HepG2 (cell line): ENCODE results near the gene GINS2. TPM values are rescaled to one million over a fixed set of nuclear protein-coding genes. Genes with fewer than 3 reads are reported as not detected.

Source experiments
- ARID5B ChIP-seq: IDR thresholded peaks from 2 replicates; pipeline ENCODE4 v1.4.0; 2020; ENCODE audit warnings: mild to moderate bottlenecking, missing genetic modification reagents
- ELF3 ChIP-seq: IDR thresholded peaks from 2 replicates; pipeline ENCODE4 v1.6.1; 2016; ENCODE audit warnings: missing genetic modification reagents, missing compliant biosample characterization
- FOXA3 ChIP-seq: IDR thresholded peaks from 2 replicates; pipeline ENCODE4 v1.6.1; 2016; ENCODE audit warnings: missing genetic modification reagents, missing compliant biosample characterization
- HIVEP1 ChIP-seq: sonication (generic); formaldehyde crosslinking; IDR thresholded peaks from 2 replicates; pipeline ENCODE4 v1.4.0; 2020; ENCODE audit warnings: mild to moderate bottlenecking, missing genetic modification reagents
- HMG20B ChIP-seq: conservative IDR thresholded peaks from 2 replicates; pipeline ENCODE4 v1.6.1; 2016; ENCODE audit warnings: missing genetic modification reagents, missing compliant biosample characterization
- MIXL1 ChIP-seq: IDR thresholded peaks from 2 replicates; pipeline ENCODE4 v1.6.1; 2016
- MLXIP ChIP-seq: sonication (generic); formaldehyde crosslinking; IDR thresholded peaks from 2 replicates; pipeline ENCODE4 v1.9.0; 2021; ENCODE audit warnings: missing genetic modification reagents, borderline replicate concordance
- MTA1 ChIP-seq: sonication (generic); formaldehyde crosslinking; IDR thresholded peaks from 2 replicates; pipeline ENCODE4 v1.4.0; 2020; ENCODE audit warnings: missing genetic modification reagents, mild to moderate bottlenecking, borderline replicate concordance
- MXD3 ChIP-seq: IDR thresholded peaks from 2 replicates; pipeline ENCODE4 v1.6.1; 2016; ENCODE audit warnings: mild to moderate bottlenecking, missing biosample characterization, missing genetic modification reagents
- PATZ1 ChIP-seq: sonication (generic); formaldehyde crosslinking; IDR thresholded peaks from 2 replicates; pipeline ENCODE4 v1.4.0; 2020; ENCODE audit warnings: missing genetic modification reagents
- PHF21A ChIP-seq: sonication (generic); formaldehyde crosslinking; IDR thresholded peaks from 2 replicates; pipeline ENCODE4 v1.5.0; 2020; ENCODE audit warnings: mild to moderate bottlenecking, missing genetic modification reagents
- PHF5A ChIP-seq: IDR thresholded peaks from one replicate; pipeline ENCODE4 v1.6.1; 2018; ENCODE audit warnings: low read depth, missing genetic modification reagents; ENCODE audit not compliant: unreplicated experiment
- RORA ChIP-seq: sonication (generic); formaldehyde crosslinking; IDR thresholded peaks from 2 replicates; pipeline ENCODE4 v1.5.0; 2020; ENCODE audit warnings: mild to moderate bottlenecking, missing genetic modification reagents, moderate library complexity
- SOX5 ChIP-seq: IDR thresholded peaks from 2 replicates; pipeline ENCODE4 v1.6.1; 2016; ENCODE audit warnings: borderline replicate concordance
- SP4 ChIP-seq: sonication (generic); formaldehyde crosslinking; IDR thresholded peaks from 2 replicates; pipeline ENCODE4 v1.8.1; 2023; ENCODE audit warnings: mild to moderate bottlenecking, missing genetic modification reagents
- ZMAT3 ChIP-seq: sonication (generic); formaldehyde crosslinking; conservative IDR thresholded peaks from 2 replicates; pipeline ENCODE4 v1.7.0; 2021; ENCODE audit warnings: missing genetic modification reagents
- ZNF3 ChIP-seq: IDR thresholded peaks from 2 replicates; pipeline ENCODE4 v1.7.0; 2017; ENCODE audit warnings: inconsistent platforms
- ZNF512 ChIP-seq: sonication (generic); formaldehyde crosslinking; IDR thresholded peaks from 2 replicates; pipeline ENCODE4 v1.4.0; 2020; ENCODE audit warnings: mild to moderate bottlenecking, missing genetic modification reagents
- ZNF616 ChIP-seq: sonication (generic); formaldehyde crosslinking; IDR thresholded peaks from 2 replicates; pipeline ENCODE4 v1.5.0; 2020; ENCODE audit warnings: low read depth, mild to moderate bottlenecking, missing genetic modification reagents
- polyA plus RNA-seq, 8 experiments: library from polyadenylated mRNA; depleted of rRNA in 3 of 8; stranded (reverse) in 7 of 8; unstranded in 1 of 8; fragments of >200 nt; fragmentation: Illumina TruSeq in 4 of 8; extraction: Trizol in 4 of 8; gene quantifications; 2 replicates each; pipeline versions ENCODE4 v1.2.1 to v1.2.3, GENCODE V29; 2011 to 2016; ENCODE audit warnings: low read depth in 4 of 8, missing spikeins in 1 of 8, mixed read lengths in 1 of 8; ENCODE audit not compliant: insufficient read depth in 1 of 8
- total RNA-seq, 5 experiments: library from RNA; depleted of rRNA; stranded (reverse); fragments of >200 nt; fragmentation: Illumina TruSeq; extraction: Trizol; gene quantifications; 2 replicates each; pipeline ENCODE4 v1.2.3, GENCODE V29; 2016; ENCODE audit warnings: low read depth in 1 of 5

The GINS2 gene
- total and polyA plus RNA-seq, 2 of the 13 experiments (the other 11 are each of a cell fraction or from before 2014, with no cell fraction given) = 10.6 to 48.3 TPM

- peak; percentile 37 for TF ChIP-seq ARID5B (CRISPR knock-in tag)
- TF ChIP-seq HIVEP1 (CRISPR knock-in tag) = no peak
- TF ChIP-seq PHF5A (CRISPR knock-in tag) = no peak
- no peak for TF ChIP-seq ZMAT3 (CRISPR knock-in tag)
- TF ChIP-seq ZNF3 (CRISPR knock-in tag) = peak; percentile 78
- no peak for TF ChIP-seq SP4 (CRISPR knock-in tag)
- no peak for TF ChIP-seq MTA1 (CRISPR knock-in tag)
- TF ChIP-seq FOXA3 = no peak
- no peak for TF ChIP-seq ZNF616 (CRISPR knock-in tag)
- no peak for TF ChIP-seq ZNF512 (CRISPR knock-in tag)
- TF ChIP-seq RORA (CRISPR knock-in tag) = no peak
- TF ChIP-seq HMG20B (CRISPR knock-in tag) = no peak
- peak; percentile 42; the same call in 1 of the 2 replicates for TF ChIP-seq SOX5
- TF ChIP-seq MLXIP (CRISPR knock-in tag) = no peak
- peak; percentile 42; the same call in 1 of the 2 replicates for TF ChIP-seq PHF21A
- TF ChIP-seq ELF3 (CRISPR knock-in tag) = peak; percentile 60; the same call in 1 of the 2 replicates
- no peak for TF ChIP-seq MXD3 (CRISPR knock-in tag)
- TF ChIP-seq MIXL1 (CRISPR knock-in tag) = 0 out of 2 replicates have a peak, but pooled peaks have one; percentile 15
- peak; percentile 62; the same call in 1 of the 2 replicates for TF ChIP-seq PATZ1 (CRISPR knock-in tag)
Observed at GRCh38 chr16:85733155-85733838, 44.5 kb upstream of the GINS2 start (continued).
